GM04504 (cell line): ENCODE measurements around the gene ALG9.
A peak's percentile ranks its signal among the peaks of the same experiment; 100 is the strongest.

Experiments
- DNase-seq: peaks from one replicate; pipeline ENCODE4 v3.0.0-alpha.2; 2012; ENCODE audit warnings: low read depth

Gene ALG9

DNA sequence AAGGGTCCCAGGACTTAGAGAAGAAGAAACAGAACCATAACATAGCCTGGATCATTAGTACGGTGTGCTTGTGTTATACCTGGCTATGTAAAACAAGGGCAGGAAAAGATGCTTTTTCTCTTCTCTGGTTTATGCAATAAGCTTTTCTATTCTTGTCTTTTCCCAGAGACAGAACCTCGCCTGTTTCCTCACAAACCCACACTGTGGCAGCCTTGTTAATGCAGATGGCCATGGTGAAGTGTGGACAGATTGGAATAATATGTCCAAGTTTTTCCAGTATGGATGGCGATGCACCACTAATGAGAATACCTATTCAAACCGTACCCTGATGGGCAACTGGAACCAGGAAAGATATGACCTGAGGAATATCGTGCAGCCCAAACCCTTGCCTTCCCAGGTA lies 10.8 kb upstream of the ALG9 start:
- no peak for DNase-seq

GRCh38 chr11:111879637-111879960 lies 8.2 kb upstream of the ALG9 start:
- no peak for DNase-seq

DNA sequence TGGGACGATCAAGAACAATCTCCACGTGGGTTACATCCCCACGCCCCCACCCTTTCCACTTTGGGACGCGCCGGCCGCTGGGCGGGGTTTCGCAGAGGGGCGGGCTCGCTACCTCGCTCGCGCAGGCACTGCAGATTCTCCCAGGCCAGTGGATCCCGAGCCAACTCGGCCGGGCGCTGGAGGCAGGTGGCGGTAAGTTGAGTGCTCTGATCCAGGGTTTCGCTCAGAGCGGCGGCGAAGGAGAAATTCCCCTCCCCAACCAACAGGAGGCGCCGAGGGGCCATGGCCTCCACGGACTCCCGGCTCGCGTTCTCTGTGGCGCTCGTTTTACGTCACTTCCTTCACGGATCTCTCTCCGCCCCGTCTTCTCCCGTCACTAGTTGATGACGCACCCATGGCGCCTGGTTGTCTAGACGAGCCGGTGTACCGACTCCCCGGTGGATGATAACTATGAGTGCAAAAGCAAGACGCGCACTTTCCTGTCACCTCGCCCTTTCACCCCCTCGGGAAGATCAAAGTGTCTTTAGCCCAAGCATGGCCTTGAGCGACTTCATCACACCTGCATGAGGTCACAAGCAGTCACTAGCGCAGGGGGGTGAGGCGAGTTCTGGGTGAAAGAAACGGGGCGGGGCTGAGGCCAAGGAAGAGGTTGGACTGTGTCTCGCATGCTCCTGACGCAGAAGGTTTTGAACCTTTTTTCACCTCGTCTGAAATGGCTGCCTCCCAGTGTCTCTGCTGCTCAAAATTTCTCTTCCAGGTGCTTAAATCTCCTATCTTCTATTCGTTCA lies 7.7 kb upstream of the ALG9 start, which contains the start of the genes CFAP68 and FDXACB1:
Gene CFAP68, plus strand, starts transcription at position 693 of the 788 bp plus-strand sequence. Its CDS starts 20 bp downstream, at position 713.
Gene FDXACB1, minus strand, starts transcription at position 317 of the 788 bp plus-strand sequence. Its CDS starts 33 bp downstream, at position 284.
- DNase-seq: peak; percentile 94

DNA sequence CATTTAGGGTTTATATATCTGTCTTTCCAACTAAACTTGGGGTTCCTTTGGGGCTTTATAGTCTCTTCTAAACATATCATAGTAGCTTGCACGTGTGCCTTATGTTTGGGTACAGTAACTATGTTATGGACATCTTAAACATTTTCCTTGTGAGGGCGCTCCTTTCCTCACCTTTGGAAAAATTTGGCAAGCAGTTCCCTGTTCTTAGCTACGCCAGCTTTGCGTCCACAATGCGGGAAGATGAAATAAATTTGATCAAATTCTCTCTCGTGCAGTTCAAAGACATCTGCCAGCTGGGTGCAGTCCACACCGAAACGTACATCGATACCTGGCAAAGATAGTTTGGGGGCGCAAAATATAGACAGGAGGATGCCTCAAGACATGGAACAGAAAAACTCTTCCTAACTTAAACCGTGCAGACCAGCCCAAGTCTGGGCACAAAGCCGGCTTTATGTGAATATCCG lies 7.0 kb upstream of the ALG9 start:
- DNase-seq: peak; percentile 1

- peak; percentile 1 for DNase-seq
These were observed 346 bp upstream of the ALG9 start for GRCh38 chr11:111871693-111872161.

DNA sequence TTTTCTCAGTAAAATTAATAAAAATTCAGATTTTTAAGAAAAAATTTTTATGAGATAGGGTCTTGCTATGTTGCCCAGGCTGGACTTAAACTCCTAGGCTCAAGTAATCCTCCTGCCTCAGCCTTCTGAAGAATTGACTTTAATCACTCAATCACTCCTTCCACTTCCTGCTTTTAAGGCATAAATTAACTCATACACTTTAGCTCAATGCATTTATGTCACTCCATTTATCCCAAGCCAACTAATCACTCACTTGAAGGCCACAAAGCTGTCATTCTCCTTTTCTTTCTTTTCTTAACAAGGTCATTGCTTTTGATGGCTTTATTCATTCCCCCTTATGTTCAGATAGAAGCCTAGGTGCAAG lies 877 bp downstream of the ALG9 start:
- no peak for DNase-seq

- DNase-seq: no peak
These were observed 1.3 kb downstream of the ALG9 start for GRCh38 chr11:111870113-111870512.

DNA sequence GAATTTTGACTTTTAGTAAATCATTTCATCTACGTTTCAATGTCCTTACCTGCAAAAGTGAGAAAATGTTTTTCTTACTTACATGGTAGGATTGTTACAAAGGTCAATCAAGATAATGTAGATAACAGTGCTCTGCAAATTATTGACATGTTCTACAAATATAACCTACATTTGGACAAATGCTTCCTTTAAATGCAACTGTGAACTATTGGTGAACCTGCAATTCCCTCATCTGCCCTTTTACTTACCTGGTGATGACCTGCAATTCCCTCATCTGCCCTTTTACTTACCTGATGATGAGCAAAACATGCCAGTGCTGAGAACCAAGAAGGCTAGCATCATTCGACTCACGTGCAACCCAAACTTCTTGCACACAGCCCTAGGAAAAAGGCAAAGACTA lies 11.1 kb downstream of the ALG9 start:
- no peak for DNase-seq

- no peak for DNase-seq
These were observed 15.9 kb downstream of the ALG9 start for GRCh38 chr11:111855506-111855905.

- DNase-seq: no peak
These were observed 19.3 kb downstream of the ALG9 start for GRCh38 chr11:111852103-111852502.

- no peak for DNase-seq
These were observed 19.7 kb downstream of the ALG9 start for GRCh38 chr11:111851636-111852035.

DNA sequence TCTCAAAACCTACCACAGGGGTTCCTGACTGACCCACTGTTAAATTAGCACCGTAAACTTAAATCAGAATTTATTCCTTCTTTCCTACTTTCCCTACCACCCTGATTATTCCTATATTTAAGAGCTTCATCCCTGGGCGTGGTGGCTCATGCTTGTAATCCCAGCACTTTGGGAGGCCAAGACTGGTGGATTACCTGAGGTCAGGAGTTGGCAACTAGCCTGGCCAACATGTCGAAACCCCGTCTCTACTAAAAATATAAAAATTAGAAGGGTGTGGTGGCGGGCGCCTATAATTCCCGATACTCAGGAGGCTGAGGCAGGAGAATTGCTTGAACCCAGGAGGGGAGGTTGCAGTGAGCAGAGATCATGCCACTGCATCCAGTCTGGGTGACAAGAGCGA lies 20.3 kb downstream of the ALG9 start:
- no peak for DNase-seq

DNA sequence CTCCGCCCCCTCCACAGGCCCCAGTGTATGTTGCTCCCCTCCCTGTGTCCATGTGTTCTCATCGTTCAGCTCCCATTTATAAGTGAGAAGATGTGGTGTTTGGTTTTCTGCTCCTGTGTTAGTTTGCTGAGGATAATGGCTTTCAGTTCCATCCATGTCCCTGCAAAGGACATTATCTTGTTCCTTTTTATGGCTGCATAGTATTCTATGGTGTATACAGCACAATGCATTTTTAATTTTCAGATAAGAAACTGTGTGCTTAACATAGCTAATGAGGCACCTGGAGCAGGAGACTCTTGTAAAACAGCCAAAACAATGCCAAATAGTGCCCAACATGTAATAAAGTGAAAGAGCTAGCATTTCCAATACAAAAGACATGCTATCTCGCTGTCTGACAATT lies 21.8 kb downstream of the ALG9 start:
- DNase-seq: no peak

DNA sequence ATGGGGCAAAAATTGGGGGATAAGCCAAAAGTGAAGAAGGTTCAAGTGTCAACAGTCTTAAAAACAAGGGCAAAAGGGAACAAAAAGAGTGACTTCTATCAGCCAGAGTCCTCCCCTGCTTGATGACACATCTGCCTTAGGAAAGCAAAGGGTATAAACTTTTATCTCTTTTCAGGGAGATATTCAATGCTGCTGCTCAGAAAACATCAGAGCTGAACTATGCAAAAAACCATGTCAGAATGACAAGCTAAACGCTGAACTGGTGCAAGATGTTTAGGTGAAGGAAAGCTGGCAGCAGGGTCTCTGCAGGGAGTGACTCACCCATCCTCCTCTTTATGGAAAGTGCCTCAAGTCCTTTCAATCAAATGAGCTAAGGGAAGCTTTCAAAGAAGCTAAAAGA lies 24.7 kb downstream of the ALG9 start:
- DNase-seq: peak; percentile 60

DNA sequence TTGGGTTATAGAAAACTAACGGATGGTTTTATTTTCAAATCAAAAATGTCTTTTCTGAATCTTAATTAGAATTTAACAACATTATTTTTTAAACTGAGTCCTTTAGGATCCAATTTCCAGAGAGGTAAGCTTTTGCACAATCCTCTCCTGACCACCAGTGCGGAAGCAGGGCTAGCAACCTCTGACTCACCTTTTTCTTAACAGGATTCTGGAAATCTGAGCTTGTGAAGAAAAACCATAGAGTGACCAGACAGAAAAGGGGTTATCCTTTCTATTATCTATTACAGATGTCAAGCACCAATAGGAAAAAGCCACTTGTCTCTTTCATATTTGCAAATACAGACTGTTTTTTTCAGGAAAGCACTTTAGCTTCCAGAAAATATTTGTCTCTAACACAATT lies 25.3 kb downstream of the ALG9 start:
- DNase-seq: no peak

DNA sequence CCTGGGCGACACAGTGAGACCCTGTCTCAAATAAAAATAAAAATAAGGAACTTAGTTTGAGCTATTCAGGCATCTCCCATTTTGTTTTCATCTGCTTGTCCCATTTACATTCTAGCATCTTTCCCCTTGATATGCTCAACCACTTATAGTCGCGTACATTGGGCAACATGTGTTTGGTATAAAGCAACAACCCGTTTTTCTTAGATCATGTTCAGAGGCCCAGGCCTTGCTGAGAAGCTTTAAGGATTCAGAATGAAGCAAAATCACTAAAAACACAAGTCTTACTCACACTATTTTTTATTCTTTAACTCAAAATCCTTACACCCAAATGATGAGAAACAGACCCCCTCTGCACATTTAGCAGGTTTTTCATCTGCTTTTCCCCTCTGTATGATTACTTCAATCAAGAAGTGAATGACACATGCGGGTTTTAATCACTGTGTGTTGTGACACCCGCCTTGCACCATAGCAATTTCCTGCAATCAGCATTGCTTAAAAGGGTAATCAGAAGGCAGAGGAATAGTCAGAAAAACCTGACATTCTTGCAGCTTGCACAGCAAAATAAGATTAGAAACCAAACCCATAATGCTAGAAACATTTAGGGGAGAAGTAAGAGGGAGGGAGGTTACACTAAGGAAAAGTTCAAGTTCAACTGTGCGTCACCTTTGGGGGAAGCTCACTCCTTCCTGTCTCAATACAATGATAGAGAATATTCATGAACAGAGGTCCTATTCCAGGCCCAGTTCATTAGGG lies 25.9 kb downstream of the ALG9 start:
- no peak for DNase-seq

DNA sequence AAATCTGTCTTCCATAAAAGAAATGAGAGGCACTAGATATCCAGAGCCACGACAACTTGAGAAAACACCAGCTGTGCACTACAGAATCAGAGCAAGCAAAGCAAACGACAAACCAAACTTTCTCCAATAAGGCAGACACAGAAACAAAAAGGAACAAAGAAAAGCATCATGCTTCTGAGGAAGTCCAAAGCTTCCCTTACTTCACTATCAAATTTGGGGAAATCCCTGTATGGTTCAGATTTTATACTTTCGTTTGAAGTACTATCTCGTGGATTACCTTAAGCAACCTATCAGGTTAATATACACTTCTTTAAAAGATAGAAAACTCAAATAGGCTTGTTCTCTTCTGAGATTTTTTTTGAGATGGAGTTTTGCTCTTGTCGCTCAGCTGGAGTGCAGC lies 27.7 kb downstream of the ALG9 start:
- no peak for DNase-seq

DNA sequence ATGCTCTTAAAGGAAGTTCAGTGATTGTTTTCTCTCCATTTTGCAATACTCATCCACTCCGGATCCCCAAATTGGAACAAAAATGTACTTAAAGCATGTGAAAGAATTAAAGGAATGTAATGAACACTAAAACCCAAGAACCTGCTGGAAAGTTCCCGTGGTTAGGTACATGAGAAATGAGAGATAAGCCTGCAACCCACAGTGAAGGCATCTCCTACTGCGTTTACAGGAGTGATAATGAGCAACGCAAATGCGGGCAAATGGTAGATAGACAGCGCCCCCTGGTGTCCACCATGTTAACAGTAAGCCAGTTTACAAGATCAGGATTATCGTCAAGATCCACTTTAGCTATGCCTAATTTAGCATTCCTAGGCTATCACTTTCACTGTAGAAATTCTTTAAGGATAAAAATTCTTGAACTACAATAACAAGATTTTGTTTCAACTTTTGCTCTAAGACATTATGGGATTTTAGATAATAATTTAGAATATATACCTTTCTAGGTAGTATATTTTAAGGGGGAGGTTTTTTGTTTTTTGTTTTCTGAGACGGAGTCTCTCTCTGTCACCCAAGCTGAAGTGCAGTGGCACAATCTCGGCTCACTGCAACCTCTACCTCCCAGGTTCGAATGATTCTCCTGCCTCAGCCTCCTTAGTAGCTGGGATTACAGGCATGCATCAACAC lies 29.9 kb downstream of the ALG9 start:
- peak; percentile 66 for DNase-seq

DNA sequence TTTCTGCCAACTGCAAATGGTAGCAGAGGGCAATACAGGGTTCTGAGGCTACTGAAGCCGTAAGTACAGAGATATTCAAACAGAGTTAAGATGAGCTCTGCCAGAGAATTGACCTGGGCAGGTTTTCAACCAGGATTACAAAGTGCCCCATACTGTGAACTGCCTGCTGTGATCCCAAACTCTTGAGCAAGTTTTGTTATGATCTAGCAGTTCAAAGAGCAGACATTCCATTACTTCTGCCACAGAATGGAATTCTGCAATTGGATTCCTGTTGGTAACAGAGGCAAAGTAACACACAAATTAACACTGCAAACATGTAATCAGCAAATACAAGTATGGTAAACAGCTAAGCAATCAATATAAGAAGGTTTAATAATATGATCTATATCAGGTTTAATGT lies 31.2 kb downstream of the ALG9 start:
- no peak for DNase-seq

- no peak for DNase-seq
These were observed 33.3 kb downstream of the ALG9 start for GRCh38 chr11:111838054-111838453.

DNA sequence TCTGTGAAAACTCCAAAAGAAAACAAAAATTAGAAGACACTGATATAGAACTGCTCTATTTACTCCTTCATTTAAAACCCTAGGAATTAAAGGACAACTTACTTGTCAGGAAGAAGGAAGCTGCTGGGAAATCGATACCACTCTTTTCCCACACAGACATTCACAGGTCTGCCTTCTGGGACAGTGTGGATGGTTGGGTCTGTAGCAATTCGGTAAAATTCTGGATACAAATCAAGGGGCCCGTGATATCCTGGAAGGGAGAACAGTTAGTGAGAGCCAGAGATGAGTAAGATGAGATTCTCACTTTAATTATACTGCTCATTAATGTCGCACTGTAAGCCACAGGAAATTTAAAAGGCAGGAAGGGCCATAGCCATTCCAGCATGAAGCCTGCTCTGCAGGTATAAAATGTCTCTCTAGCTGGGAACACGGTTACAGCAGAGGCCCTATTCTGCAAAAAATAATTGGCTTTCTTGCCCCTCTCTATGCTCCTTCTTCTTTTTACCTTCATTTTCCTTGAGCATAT lies 34.0 kb downstream of the ALG9 start:
- DNase-seq: no peak

GRCh38 chr11:111836721-111837120 lies 34.7 kb downstream of the ALG9 start:
- no peak for DNase-seq
